Stimulated activated naive CD4-positive, alpha-beta T cell treated with Interleukin-2 at 50 U/mL for 16 hours (primary cell): ENCODE data around the gene MTG2.
A peak's percentile ranks its signal among the peaks of the same experiment; 100 is the strongest.

Experiments
- DNase-seq: peaks from one replicate; lab custom pipeline; 2025; lab: John Stamatoyannopoulos, UW

Gene MTG2

DNA sequence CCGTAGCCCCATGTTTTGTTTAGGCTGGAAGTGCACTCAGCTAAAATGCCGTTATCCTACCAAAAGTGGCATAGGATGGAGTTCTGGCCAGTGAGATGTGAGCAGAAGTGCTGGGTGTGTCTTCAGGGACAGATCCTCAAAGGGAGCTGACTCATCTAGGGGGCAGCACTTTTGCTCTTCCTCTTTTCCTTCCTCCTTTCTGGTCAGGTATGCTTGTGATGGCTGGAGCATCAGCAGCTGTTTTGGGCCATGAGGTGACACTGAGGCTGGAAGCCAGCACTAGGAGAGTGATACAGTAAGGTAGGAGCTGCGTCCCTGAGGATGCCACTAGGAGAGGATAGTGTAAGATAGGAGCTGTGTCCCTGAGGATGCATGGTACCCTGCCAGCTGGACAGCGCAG is 50.9 kb downstream of the MTG2 start:
- no peak for DNase-seq

DNA sequence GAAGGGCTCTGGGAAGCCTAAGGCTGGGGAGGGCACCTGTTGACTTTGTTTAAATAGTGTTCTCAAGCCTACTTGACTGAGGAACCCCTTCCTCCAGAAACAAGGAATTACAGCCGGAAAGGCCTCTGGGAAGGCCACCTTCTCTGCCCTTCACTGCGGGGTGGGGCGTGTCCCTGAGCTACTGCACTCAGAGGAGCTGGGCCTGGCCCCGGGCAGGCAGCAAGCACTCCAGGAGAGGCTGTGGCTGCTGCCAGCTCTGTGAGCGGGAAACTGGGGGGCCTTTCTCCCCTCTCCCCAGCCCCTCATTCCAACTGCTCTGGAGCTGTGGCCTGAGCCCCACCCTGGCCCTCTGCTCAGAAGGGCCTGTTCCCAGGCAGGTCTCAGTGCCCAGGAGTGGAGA is 51.5 kb downstream of the MTG2 start:
- DNase-seq, result no peak

- DNase-seq, result no peak
Observed at GRCh38 chr20:62235001-62235776, 52.4 kb downstream of the MTG2 start.

GRCh38 chr20:62235777-62236157 is 52.9 kb downstream of the MTG2 start:
- DNase-seq, result no peak

DNA sequence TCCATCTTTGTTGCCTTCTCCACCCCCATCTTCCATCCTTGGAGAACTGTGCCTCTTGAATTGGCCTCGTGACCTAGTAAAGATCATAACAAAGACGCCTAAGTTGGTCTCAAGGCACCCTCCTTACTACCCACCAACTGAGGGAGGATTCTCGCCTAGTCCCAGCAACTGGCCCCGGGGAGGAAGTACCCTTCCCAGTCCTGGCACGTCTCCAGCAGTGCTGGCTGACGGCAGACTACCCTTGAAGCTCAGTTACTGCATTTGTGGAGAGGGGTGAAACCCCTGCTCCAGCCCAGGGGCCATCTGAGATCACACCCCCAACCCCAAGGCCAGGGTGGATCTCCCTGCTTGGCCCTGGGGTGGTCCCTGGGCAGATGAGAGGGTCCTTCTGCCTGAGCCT is 53.4 kb downstream of the MTG2 start:
- DNase-seq, result no peak

DNA sequence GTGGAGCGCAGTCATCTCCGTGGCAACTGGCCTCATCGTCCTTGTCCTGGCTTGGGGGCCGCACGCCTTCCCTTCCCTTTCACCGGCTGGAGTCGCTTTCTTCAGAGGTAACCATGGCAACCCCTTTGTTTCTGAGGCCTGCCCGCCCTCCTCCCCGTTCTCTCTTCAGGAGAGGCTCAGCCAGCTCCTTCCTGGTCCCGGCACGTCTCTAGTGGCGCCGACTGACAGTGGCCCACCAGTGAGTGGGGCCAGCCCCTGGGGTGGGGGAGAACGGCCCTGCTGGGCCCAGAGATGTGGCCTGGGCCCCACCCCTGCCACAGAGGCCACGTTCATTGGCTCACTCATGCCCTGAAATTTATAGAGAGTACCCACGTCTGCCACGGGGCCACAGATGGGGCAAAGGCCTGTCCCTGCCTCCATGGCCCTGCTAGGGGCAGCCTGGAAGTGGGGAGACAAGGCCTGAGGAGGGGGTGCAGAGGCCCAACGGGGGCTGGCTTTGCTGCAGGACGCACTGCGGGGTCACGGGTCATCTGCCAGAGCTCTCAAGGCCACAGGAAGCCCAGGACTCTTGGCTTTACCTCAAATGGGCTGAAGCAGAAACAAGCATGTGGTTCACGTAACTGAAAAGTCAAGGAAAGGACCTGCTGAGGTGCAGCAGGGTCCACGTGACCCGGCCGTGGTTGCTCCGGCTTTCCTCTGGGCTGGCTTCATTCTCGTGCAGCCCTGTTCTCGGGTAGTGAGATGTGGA is 54.1 kb downstream of the MTG2 start:
- DNase-seq, result no peak

DNA sequence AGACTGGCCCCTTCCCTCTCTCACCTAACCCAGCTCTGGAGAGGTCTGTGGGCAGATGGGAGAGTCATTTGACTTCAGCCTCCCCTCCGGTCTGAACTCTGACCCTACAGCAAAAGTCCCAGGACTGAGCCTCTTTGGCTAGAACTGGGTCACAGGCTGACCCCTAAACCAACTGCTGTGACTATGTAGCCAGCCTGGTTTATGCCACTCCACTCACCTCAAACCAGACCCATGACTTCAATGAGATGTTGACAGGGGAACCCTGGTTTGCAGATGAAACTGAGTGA is 54.6 kb downstream of the MTG2 start:
- DNase-seq, result no peak

DNA sequence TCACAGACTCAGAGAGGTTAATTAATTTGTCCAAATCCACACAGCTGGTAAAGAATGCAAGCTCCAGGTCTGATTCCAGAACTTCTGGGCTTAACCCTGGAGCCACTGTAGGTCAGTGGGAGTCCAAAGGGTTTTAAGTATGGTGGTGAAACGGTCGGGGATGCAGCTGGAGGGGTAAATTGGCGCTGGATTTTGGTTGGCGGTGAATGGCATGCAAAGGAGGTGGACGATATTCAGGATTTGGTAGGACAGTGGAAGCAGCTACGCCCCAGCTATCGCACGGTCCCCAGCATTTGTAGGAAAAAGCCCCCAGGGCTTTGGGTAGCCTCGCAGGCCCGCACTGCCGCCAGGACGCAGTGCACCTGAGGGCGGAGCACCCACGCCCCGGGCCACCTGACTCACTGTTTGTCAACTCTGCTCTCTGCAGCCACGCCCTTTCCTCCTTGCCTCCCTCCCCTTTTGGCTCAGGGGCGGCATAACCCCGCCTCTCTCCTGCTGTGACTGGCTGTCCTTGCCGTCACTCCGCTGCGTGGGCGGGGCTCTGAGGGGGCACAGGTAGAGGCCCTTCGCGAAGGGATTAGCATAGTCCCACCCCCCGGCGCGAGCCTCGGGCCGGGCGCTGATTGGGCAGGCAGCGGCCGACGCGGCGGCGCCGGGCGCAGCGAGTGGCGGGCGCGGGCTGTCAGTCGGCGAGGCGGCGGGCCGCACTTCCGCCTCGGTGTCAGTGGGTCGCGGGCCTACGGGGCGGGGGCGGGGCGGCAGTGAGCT is 55.2 kb downstream of the MTG2 start, which contains the start of gene OSBPL2:
OSBPL2 (plus strand) TSS at position 721 of the 768 bp plus-strand sequence. CDS start 17,664 bp downstream, outside the sequence.
- DNase-seq, result peak; percentile 100

- DNase-seq, result no peak
Observed at GRCh38 chr20:62238569-62239277, 55.9 kb downstream of the MTG2 start.

- DNase-seq, result no peak
Observed at GRCh38 chr20:62239278-62239879, 56.6 kb downstream of the MTG2 start.

- no peak for DNase-seq
Observed at GRCh38 chr20:62240020-62240685, 57.3 kb downstream of the MTG2 start.

DNA sequence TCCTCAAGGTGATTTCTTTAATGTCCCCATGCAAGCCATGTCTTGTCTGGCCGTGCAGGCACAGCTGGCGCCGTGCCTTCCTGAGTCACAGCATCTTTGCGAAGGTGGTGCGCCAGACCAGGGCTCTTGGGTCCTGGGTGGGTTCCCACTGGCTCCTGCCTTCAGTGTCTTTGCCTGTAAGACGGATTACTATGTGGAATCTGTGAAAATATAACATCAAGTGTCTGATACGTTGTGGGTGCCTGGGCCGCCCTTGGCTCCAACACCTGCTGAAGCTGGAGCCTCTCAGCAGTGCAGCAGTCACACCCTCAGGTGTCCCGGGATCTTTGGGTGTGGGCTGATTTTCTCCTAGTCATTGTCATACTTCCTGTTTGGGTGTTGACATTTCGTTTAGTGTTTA is 58.7 kb downstream of the MTG2 start:
- DNase-seq, result no peak

- DNase-seq, result no peak
Observed at GRCh38 chr20:62242176-62242575, 59.3 kb downstream of the MTG2 start.

DNA sequence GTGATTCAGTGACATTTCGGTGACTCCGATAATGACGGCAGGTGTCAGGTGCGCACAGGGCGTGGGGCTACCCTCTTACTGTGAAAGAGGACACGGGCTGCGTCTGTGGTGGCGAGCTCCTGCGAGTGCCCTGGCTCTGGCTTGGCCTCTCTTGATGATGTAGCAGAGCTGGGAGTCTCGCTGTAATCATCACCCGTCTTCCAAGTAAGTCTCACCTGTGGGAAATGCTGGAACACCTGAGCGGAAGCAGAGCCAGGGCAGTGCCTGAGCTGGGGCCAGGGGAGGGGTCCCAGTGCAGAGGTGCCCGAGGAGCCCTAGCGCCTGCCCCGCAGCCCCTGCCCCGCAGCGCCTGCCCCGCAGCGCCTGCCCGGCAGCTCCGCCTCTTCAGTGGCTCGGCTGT is 60.3 kb downstream of the MTG2 start:
- no peak for DNase-seq

DNA sequence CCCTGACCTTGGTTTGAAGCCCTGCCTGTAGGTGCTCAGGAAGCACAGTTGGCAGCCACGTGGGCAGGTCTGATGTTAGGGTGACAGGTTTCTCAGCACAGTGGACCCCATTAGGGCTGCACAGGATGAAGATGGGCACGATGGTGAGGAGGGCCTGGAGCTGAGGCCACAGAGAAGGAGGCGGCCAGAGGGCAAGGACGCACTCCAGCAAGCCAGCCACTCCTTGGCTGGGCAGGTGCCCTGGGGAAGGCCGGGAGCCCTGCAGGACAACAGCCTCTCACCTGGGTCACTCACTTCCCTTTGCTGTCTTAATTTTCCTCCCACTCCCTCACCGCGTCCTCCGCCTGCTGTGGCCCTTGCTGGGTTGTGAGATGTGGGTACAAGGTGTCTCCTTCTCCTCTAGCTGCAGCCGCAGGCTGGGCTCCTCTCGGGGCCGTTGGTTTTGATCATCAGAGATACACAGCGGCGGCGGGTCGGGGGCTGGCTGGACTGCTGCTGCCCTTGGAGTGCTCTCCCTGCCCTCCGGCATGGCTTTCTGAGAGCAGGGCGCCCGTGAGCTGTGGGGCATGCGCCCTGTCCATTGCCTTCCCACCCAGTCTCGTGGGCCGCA is 61.2 kb downstream of the MTG2 start:
- DNase-seq, result no peak

DNA sequence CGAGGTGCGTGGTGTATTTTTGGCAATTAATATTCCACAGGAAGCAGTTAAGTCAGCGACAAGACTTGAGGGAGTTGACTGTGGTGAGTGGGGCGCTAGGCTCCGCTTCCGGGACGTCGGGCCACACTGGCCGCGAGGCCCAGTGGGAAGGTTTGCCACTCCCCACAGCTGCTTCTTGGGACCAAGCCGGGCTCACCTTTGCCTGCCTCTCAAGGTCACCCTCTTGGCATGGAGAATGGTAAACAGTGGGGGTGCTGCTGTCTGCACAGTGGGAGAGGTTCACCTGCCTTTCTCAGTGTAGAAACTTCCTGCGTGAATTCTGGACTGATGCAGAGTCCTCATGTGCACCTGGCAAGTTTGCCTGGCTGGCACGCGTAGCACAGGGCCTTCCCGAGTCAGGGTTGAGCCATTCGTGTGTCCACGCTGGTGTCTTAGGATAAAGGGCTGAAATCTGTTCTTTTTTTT is 61.8 kb downstream of the MTG2 start:
- DNase-seq, result no peak

DNA sequence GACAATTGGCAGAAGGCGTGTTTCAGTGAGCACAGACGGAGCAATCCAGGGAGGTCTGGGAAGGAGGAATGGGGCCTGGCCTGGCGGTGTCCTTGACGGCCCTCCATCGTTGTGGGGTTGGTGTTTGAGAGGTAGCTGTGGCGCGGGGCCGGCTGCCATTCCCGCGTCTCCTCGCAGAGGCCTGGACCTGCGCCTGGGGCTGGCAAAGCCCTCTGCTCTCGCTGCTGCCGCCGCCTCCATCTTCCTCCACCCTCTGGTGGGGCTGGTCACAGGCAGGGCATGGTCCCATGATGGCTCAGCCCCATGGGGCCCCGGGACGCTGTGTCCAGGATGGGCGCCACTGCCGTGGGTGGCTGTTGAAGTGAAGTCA is 63.1 kb downstream of the MTG2 start:
- no peak for DNase-seq

DNA sequence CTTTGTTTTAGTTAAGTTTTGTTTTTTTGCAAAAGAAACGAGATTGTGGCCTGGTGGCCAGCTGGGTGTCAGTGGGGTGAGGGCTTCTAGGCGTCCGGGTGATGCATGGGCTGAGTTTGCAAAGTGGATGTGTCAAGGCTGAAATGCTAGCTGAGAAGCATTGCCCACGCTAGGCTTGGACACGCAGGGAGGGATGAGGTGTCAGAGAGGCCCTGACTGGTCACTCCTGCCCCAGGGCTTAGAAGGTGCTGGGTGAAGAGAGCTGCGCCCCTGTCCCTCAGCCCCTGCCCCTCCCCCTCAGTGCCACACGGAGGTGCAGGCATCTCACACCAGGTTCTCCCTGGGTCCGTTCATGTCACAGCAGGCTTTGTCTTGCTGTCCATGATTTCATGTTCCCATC is 63.6 kb downstream of the MTG2 start:
- DNase-seq, result no peak

DNA sequence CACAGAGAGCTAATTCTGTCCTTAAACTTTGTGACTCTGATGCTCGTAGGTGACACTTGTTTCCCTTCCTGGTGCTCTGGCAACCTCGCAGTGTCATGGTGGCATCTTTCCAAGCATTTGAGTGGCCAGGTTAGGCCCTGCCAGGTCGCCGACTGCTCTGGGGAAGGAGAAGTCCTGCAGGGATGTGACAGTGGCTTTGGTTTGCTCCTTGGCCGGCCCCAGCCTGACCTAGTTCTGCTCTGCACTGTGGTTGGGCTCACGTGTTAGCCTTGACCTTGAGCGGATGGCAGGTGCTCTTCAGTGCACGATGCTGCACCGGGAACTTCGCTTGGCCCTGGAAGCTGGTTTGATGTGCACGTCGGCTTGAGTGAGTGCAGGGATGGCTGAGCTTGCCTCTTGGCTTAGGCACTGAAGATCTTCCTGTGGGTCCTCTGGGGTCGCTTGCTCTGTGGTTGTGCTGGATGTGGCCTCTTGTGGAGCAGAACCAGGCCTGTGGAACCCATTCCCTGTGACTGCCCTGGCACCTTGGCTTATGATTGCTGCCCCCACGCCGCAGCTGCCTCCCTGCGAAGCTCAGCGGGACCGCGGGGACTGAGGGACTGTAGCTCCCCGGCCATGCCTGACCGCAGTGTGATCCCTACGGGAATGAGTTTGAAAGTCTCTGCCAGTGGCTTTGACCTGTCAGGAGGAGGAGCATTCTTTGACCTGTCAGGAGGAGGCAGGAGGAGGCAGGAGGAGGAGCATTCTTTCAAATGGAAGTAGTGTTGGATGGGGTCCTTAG is 64.2 kb downstream of the MTG2 start:
- DNase-seq, result no peak
